Measurements from ENCODE around the gene LAPTM4A.

LAPTM4A gene

GRCh38 chr2:20019747-20020146 is 31.7 kb downstream of the LAPTM4A start:
- DNase-seq (ENCODE audit: low read depth in 3 of 3), result no peak

GRCh38 chr2:20018601-20019152 is 32.8 kb downstream of the LAPTM4A start:
- no peak for DNase-seq (ENCODE audit: low read depth in 3 of 3)

- no peak for DNase-seq (ENCODE audit: low read depth in 3 of 3)
Measured at GRCh38 chr2:20016346-20016745, 35.1 kb downstream of the LAPTM4A start.

GRCh38 chr2:20015482-20016083 is 35.8 kb downstream of the LAPTM4A start:
- DNase-seq (ENCODE audit: low read depth in 3 of 3), result no peak

- no peak for DNase-seq (ENCODE audit: low read depth in 3 of 3)
Measured at GRCh38 chr2:20013126-20013849, 38.1 kb downstream of the LAPTM4A start.

GRCh38 chr2:20012282-20013125 is 38.9 kb downstream of the LAPTM4A start, which contains the start of gene MATN3:
Gene MATN3 (minus strand): TSS chr2:20012668. CDS start chr2:20012631, 37 bp downstream.
- DNase-seq (ENCODE audit: low read depth in 3 of 3), result no peak

- DNase-seq (ENCODE audit: low read depth in 3 of 3), result no peak
Measured at GRCh38 chr2:20012032-20012281, 39.5 kb downstream of the LAPTM4A start.

- no peak for DNase-seq (ENCODE audit: low read depth in 3 of 3)
Measured at GRCh38 chr2:20011276-20012031, 40.0 kb downstream of the LAPTM4A start.

- no peak for DNase-seq (ENCODE audit: low read depth in 3 of 3)
Measured at GRCh38 chr2:20008703-20009102, 42.7 kb downstream of the LAPTM4A start.

GRCh38 chr2:20005891-20006470 is 45.4 kb downstream of the LAPTM4A start:
- DNase-seq (ENCODE audit: low read depth in 3 of 3), result no peak

- no peak for DNase-seq (ENCODE audit: low read depth in 3 of 3)
Measured at GRCh38 chr2:20005067-20005627, 46.3 kb downstream of the LAPTM4A start.

GRCh38 chr2:20001361-20001863 is 50.0 kb downstream of the LAPTM4A start:
- DNase-seq (ENCODE audit: low read depth in 3 of 3), result no peak

- no peak for DNase-seq (ENCODE audit: low read depth in 3 of 3)
Measured at GRCh38 chr2:19993731-19994130, 57.7 kb downstream of the LAPTM4A start.

GRCh38 chr2:19991895-19992294 is 59.5 kb downstream of the LAPTM4A start:
- no peak for DNase-seq (ENCODE audit: low read depth in 3 of 3)

- DNase-seq (ENCODE audit: low read depth in 3 of 3), result no peak
Measured at GRCh38 chr2:19990416-19990728, 61.1 kb downstream of the LAPTM4A start.

GRCh38 chr2:19989667-19990415 is 61.6 kb downstream of the LAPTM4A start, which contains the start of gene WDR35:
Gene WDR35 (minus strand): TSS chr2:19990105. CDS start chr2:19990015, 90 bp downstream.
- DNase-seq (ENCODE audit: low read depth in 3 of 3), result peak; percentile 83 to 92 (median 85)

GRCh38 chr2:19989342-19989666 is 62.1 kb downstream of the LAPTM4A start:
- DNase-seq (ENCODE audit: low read depth in 3 of 3), result no peak

GRCh38 chr2:19988600-19988999 is 62.8 kb downstream of the LAPTM4A start:
- DNase-seq (ENCODE audit: low read depth in 3 of 3), result no peak

- no peak for DNase-seq (ENCODE audit: low read depth in 3 of 3)
Measured at GRCh38 chr2:19987936-19988335, 63.5 kb downstream of the LAPTM4A start.

All from stimulated activated CD4-positive, alpha-beta T cell treated with anti-CD3 and anti-CD28 coated beads, TNF-alpha, amount 100 ng/mL, for 4 hours (primary cell).